HG02763 (cell line): ENCODE measurements around the gene STAMBP.
"Not testable (repeated sequence)": the region's sequence is repeated elsewhere in the genome, so short reads cannot be mapped to it uniquely, and the experiment has no call there.

ENCODE experiments used
- ATAC-seq: cut with Tn5 transposase; IDR thresholded peaks from one replicate; pipeline ENCODE4 v1.9.1; 2021; ENCODE audit warnings: mild to moderate bottlenecking, moderate library complexity; ENCODE audit not compliant: unreplicated experiment

The STAMBP gene

DNA sequence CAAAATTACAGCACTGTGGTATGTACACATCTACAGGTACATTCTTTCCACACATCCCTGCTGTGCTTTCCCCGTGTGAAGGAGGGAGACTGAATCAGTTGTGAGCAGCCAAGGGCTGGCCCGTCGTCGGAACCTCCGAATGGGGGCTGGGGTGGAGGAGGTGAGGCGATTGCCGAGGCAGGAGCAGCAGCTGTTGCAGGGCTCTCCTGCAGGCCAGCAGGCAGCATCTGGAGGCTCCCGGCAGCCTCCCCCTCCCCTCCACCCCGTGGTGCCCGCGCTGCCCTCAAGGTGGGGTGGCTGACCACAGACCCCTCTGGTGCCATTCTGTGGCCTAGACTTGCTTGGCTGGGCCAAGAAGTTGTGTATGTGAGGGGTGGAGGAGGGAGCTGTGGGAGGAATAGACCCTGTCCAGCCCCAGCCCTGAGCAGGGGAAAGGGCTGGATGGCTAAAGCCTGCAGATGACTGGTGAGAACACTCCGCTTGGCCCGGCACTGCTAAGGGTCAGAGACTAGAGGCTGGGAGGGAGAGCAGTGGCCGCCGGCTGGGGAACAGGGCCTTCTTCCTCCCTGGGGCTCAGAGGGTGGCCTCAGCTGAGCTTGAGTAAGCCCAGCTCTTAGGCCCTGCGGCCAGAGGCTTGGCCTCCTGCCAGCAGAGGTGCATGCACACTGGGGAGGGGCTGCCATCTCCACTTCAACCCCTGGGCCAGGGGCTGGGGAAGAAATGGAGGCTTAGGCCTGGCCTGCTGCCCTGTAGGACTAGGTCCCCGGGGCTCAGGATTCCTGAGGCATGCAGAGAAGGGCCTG lies 7.6 kb downstream of the STAMBP start:
- no peak for ATAC-seq

DNA sequence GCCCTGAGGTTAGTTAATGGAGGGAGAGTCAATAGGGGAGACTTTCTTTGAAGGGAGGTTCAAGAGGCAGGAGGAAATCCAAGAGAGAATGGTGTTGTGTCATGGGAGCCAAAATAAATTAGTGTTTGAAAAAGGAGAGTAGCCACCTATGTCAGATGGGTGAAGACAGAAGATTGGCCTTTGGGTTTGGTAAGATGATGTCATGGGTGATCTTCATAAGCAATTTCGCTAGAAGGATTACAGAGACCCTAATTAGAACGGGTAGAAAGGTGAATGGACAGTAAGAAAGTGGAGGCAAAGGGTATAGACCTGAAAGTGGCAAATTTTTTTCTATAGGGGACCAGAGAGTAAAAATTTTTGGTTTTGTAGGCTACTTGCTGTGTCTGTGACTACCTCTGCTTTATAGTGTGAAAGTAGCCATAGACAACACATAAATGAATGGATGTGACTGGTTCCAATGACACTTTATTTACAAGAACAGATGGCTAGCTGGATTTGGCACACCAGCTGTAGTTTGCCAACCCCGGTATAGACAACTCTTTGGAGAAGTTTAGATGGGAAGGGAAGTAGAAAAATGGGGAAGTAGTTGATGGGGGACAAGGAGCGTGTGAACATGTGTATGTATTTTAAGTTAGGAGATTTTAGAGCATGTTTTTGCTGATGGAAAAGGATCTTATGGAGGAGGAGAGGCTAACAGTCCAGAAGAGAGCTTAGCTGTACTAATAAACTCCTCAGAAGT lies 9.3 kb downstream of the STAMBP start:
- ATAC-seq, result no peak

DNA sequence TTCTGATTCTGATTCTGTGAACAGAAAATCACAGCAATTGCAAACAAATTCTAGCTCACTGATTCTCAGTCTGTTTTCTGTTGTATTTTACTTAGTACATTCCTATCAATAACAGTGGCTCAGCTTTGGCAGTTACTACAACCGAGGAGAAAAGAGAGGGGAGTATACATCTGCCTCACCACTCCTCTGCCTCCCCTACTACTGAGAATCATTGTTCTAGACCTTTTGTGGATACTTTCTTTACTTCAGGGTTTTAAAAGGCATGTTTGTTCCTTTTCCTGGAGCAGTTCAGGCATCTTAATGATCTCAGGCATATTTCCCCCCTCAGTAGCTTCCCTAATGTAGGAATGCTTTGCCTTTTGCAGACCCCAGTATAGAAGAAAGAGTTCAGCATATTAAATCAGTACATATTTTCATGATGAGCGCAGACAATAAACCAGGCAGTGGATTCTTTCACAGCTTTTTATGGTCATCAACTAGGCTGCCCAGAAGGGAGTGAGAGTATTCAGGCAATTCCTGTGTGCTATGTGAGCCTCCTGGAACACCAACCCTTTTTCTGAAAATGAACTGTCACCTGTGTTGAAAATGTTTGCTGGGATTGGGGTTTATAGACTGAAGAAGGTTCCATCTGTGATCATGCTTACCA lies 10.3 kb downstream of the STAMBP start:
- ATAC-seq, result no peak

DNA sequence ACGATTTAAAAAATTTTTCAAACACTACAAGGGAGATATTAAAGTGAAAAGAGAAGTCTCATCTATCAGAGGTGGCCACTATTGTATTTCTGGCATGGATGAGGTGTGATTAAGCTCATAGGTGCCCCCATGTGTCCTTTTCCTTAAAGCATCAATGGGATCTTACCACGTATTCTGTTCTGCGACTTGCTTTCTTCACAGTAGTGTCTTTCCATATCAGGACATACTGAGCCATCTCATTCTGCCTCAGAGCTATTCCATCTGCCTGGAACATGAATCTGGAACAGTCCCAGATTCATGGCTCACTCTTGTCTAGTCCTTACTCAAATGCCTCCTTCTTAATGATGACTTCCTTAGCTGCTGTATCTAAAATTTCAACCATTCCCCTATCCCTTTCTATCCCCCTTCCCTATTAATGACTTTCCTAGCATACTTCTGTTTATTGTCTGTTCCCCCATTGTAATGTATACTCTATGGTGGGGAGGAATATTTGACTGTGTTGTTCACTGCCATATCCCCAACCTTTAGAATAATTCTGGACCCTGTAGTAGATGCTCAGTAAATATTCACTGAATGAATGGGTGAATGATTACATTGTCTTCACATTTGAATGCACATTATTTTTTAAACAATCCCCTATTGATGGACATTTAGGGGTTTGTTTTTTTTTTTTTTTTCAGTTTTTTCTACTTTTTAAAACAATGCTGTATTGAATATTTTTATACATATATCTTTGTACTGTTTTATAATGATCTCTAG lies 11.1 kb downstream of the STAMBP start:
- no peak for ATAC-seq

DNA sequence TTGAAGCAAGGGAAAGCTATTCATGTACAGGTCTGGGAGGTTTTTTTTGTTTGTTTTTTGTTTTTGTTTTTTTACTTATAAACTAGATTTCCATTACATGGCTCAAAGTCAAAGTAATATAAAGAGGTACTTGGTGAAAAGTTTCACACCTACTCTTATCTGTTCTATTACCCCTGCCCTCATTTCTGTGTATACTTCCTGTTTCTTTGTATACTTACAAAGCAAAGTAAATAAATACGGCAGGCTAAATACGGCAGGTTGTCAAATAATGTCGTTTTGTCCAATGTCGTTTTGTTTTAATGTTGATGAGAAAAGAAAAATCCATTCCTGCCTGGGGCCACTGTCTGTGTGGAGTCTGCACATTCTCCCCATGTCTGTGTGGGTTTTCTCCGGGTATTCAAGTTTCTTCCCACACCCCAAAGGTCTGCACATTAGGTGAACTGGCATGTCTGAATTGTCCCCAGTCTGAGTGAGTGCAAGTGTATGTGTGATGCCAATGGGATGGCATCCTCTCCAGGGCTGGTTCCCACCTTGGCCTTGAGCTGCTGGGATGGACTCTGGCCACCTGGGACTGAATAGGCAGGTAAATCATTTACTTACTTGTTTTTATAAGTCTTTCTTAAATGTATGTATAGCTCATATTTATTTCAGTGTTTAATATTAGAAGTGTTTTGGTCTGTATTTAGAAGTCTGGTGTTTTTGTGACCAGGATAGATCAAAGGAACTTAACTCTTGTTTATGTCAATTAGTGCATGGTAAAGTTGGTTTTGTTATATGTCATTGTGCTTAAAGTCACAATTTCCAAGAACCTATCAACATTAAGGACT lies 13.4 kb downstream of the STAMBP start:
- ATAC-seq, result no peak

DNA sequence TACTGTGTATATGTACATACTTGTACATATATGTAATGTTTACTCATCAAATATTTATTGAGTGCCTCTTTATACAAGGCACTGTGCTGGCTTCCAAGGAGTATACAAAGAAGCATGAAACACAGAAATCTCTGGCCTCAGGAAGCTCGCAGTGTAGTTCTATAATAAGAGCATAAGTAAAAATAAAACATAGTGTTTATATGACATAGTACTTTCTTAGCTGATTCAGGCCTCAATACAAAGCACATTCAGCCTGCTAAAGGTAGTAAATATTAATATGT lies 13.9 kb downstream of the STAMBP start:
- no peak for ATAC-seq

DNA sequence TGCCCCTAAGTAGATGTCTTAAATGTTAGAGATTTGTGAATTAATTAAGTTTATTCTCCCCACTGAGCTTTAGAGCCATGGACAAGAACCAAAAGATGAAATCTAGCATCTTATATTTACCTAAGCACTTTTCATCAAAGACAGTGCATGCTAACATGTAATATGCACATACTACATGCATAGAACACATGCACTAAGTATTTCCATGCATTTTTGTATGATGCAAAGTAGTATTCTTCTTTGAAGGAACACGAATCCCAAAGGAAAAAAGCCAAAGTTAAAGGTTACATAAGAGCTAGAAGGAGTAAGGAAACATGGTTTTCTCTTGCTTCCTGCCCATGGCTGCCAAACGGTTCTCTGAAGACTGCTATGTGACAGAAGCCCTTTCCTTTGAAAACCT lies 15.3 kb downstream of the STAMBP start:
- ATAC-seq, result no peak

DNA sequence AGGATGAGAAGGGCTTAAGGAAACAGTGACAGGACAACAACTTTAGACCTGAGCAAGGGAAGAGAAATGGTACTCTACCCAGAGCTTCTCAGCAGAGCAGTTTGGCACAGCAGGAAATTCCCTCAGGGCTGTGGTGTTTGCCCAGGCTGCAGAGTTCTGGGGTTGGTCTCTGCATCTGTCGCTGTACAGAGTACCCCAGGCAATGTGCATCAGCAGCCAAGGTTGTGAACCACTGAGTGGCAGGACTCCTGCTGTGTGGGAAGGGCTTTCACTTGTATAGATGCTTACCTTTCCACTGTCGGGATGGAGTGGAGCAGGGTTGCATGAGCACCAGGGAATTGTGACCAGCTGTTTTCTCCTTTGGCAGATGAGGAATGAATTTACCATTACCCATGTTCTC lies 21.2 kb downstream of the STAMBP start:
- ATAC-seq, result no peak

DNA sequence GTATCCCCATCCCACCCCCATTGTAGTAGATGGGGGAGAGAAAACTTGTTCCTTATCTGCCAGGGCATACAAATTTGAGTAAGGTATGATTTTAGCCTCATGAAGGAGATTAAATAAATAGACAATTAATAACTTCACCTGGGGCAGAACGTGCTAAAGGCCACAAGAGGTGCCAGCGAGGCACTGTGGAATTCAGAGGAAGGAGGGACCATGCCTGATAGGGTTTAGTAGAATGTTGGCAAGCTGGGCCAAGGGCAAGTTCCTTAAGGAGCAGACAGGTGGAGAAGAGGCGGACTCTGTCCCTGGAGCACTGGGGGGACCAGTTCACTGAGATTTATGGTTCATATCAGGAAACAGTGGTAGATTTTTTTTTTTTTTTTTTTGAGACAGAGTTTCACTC lies 22.5 kb downstream of the STAMBP start:
- no peak for ATAC-seq

DNA sequence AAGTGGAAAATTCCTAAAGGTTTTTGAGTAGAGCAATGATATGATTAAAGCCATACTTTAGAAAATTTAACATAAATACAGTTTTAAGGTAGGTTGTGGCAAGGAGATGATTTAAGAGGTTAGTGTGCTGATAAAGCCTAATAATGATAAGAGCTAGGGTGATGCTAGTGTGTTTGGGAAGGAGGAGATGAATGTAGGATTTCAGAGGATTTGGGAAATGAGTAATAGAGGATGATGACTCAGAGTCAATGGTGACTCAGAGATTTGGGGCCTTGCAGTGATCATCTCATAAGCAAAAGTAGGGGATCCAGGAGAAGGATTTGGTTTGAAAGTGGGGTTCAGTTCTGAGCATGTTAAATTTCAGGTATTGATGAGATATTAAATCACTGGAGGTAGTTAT lies 23.3 kb downstream of the STAMBP start:
- ATAC-seq, result no peak

DNA sequence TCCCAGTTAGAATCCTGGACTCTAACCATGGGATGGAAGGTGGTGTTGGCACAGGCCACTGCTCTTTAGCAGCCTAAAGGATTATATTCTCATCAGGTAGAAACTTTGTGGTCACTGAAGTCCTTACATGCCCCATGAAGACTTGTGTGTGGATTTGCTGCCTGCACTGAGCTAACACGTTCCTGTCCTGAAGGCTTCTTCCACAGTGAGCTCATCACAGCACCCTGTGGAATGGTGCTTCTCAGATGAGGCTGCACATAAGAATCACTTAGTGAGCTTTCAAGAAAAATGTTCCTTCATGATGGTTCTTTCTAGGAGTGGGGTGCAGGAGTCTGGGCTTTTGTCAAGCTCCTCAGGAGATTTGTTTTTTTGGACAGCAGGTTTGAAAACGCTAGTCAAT lies 26.8 kb downstream of the STAMBP start:
- no peak for ATAC-seq

DNA sequence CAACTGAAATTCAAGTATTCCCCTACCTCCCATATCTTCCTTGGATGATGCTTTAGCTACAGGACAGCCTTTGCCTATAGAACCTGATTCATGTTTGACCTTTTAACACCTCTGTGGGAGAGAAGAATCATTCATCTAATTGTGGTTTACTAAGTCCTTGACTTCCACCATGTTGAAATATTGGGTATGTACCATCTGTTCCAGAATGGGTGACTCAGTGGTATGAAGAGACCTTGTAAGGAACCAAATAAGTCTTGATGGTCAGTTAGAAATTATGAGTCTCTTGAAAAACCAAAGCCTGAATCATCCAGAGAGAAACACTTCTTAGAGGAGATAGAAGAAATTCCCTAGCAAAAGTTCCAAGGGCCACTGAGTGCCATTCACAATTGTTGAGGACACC lies 27.5 kb downstream of the STAMBP start:
- ATAC-seq, result no peak

DNA sequence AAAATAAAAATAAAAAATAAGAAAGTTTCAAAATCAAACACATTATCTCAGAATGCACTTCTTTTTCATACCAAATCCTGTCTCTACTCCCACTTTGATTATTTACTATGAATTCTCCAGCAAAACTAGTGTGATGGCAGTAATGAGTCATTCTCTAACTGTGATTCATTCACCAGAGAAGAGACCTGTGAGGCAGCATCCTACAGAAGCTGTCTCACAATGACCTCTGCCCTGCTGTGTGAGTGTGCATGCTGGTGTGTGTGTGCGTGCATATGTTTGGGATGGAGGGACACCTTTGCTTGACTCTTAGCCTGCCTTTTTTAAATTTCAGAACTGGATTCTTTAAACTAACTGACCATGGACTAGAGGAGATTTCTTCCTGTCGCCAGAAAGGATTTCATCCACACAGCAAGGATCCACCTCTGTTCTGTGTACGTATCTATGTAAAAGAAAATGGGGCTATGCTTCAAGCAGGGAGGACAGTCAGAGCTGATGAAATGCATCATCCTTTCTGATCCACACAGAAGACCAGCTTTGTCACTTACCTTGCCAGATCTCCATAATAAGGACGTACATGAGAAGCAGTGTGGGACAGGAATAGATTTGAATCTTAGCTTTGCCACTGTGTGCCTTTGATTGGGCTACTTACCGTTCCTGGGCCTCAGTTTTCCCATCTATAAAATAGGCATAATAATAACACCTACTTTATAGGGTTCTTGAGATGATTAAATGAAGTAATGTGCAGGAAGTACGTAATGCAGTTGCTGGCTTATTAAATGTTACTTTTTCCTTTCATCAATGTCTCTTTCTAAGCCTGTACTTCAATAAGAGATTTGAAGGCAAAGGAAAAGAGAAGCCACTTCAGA lies 31.2 kb downstream of the STAMBP start:
- no peak for ATAC-seq

DNA sequence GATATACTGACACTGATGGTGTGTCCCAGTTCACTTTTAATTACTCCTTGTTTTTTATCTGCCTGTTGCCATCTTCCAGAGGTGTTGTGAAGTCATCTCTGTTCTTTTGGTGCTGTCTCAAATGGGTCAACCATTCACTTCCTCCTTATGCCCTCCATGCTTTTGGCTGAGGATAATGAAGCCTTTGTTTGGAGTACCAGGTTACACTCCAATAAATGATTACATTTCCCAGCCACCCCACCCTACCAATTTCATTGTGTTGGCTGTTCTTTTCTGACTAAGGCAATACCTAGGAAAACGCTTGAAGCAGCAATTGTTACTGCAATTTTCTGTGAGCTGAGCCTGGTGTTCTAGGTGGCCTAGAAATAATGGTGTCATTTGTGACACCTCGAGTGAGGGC lies 34.2 kb downstream of the STAMBP start:
- no peak for ATAC-seq

DNA sequence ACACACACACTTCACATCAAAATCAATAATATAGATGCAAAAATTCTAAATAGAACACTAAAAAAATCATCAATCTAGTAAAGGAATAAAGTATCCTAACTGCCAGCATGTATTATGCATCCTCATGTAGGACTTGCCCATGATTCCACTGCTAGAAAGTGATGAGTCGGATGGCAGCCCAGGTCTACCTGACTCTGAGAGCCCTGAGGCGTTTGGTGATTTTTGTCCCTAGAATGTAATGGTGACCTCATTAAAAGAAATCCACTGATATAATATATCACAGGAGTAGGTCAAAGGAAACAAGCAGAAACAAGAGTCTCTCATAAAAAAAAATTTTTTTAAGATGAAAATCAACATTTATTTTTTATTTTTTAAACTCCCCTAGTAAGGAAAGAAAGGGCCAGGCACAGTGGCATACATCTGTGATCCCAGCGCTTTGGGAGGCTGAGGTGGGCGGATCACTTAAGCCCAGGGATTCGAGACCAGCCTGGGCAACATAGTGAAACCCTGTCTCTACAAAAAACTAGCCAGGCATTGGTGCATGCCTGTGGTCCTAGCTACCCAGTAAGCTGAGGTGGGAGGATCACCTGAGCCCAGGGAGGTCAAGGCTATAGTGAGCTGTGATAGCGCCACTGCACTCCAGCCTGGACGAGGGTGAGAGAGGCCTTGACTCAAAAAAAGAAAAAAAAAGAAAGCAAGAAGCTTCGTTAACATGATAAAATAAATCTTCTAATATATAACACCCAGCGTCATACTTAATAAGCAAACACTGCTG lies 39.6 kb downstream of the STAMBP start:
- ATAC-seq, result no peak

DNA sequence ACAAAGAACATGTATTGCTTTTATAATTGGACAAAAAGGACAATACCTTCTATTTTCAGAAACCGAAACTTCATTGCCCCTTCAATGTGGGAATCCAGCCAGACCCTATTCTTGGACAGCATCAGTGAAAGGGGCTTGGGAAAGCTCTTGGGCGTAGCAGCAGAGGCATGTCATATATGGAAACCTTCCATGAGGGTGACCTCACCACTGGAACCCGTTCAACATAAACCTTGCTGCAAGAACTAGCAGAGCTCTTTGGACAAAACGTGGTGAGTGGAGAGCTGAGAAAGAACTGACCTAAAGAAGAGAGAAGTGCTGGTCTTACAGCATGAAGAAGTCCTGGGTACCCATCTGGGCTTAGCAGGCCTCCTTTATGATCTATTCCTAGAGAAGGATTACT lies 41.3 kb downstream of the STAMBP start:
- no peak for ATAC-seq

DNA sequence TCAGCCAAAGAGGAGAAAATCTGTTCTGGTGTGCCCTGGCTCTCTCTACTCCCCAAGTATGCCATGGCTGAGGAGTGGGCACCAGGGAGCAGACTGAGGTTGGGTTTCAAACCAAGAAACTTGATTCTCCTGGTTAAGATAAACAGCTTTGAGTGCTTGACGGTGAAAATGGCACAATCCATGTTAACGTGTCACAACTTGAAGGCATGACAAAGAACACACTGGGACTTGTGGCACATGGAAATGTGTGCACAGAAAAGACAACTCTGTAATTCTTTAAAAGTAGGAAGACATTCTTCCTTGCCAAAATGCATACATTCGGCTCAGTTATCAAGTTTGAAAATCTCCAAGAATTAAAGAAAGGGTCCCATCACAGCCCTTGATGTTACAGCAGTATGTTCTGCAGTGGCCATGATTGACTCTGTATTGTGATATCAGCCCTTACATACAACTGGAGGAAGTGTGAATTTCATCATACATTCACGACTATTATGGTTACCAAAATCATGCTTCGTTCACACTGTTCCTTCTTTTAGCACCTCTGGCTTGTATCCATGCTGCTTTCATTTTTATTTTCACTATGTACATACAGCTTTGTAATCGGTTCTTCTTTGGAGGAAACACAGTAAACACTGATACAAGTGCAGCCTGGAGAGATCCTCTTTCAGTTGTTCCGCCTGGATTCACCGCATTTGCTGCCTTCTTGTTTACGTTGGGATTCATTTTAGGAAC lies 48.5 kb downstream of the STAMBP start:
- no peak for ATAC-seq

DNA sequence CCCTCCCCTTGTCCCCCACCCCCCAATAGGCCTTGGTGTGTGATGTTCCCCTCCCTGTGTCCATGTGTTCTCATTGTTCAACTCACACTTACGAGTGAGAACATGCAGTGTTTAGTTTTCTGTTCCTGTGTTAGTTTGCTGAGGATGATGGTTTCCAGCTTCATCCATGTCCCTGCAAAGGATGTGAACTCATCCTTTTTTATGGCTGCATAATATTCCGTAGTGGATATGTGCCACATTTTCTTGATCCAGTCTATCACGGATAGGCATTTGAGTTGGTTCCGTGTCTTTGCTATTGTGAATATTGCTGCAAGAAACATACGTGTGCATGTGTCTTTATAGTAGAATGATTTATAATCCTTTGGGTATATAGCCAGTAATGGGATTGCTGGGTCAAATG lies 49.2 kb downstream of the STAMBP start:
- ATAC-seq, result not testable (repeated sequence)
